Measurements from ENCODE around the gene POLN.
"Not testable (repeated sequence)": the region's sequence is repeated elsewhere in the genome, so short reads cannot be mapped to it uniquely, and the experiment has no call there.

The POLN gene

GRCh38 chr4:2284161-2284933 lies 42.4 kb upstream of the POLN start:
- H3K4me3 ChIP-seq (ENCODE audit: low read length) = no peak overlapping the region
- H3K27me3 ChIP-seq (ENCODE audit: control insufficient read depth, insufficient read depth, low read length) = no peaks in the 10 kb centered on the region
- H3K36me3 ChIP-seq (ENCODE audit: control insufficient read depth, insufficient read depth, low read length) = no peaks in the 10 kb centered on the region
- H3K4me1 ChIP-seq (ENCODE audit: control insufficient read depth, insufficient read depth, low read length) = no peaks in the 10 kb centered on the region
- no peak overlapping the region for H3K27ac ChIP-seq (ENCODE audit: low read depth, low read length)
- no peak overlapping the region for H3K9ac ChIP-seq (ENCODE audit: low read length)

- Histone ChIP-seq H3K9ac (ENCODE audit: low read length) (no peak overlapping the region), H3K36me3 (ENCODE audit: control insufficient read depth, insufficient read depth, low read length) (no peaks in the 10 kb centered on the region), H3K4me3 (ENCODE audit: low read length) (no peak overlapping the region), H3K27ac (ENCODE audit: low read depth, low read length) (no peak overlapping the region), H3K4me1 (ENCODE audit: control insufficient read depth, insufficient read depth, low read length) (no peaks in the 10 kb centered on the region), H3K27me3 (ENCODE audit: control insufficient read depth, insufficient read depth, low read length) (no peaks in the 10 kb centered on the region)
Measured at GRCh38 chr4:2283199-2283711, 41.3 kb upstream of the POLN start.

GRCh38 chr4:2281575-2282343 lies 39.8 kb upstream of the POLN start:
- no peaks in the 10 kb centered on the region for H3K36me3 ChIP-seq (ENCODE audit: control insufficient read depth, insufficient read depth, low read length)
- H3K4me1 ChIP-seq (ENCODE audit: control insufficient read depth, insufficient read depth, low read length) = no peaks in the 10 kb centered on the region
- H3K4me3 ChIP-seq (ENCODE audit: low read length) = no peak overlapping the region
- H3K9ac ChIP-seq (ENCODE audit: low read length) = no peak overlapping the region
- no peak overlapping the region for H3K27ac ChIP-seq (ENCODE audit: low read depth, low read length)
- no peaks in the 10 kb centered on the region for H3K27me3 ChIP-seq (ENCODE audit: control insufficient read depth, insufficient read depth, low read length)

- H3K9ac ChIP-seq (ENCODE audit: low read length) = no peak overlapping the region
- H3K4me1 ChIP-seq (ENCODE audit: control insufficient read depth, insufficient read depth, low read length) = no peaks in the 10 kb centered on the region
- no peak overlapping the region for H3K4me3 ChIP-seq (ENCODE audit: low read length)
- no peak overlapping the region for H3K27ac ChIP-seq (ENCODE audit: low read depth, low read length)
- no peaks in the 10 kb centered on the region for H3K27me3 ChIP-seq (ENCODE audit: control insufficient read depth, insufficient read depth, low read length)
- no peaks in the 10 kb centered on the region for H3K36me3 ChIP-seq (ENCODE audit: control insufficient read depth, insufficient read depth, low read length)
Measured at GRCh38 chr4:2280531-2281300, 38.8 kb upstream of the POLN start.

GRCh38 chr4:2277956-2278355 lies 36.0 kb upstream of the POLN start:
- no peaks in the 10 kb centered on the region for H3K36me3 ChIP-seq (ENCODE audit: control insufficient read depth, insufficient read depth, low read length)
- no peaks in the 10 kb centered on the region for H3K27me3 ChIP-seq (ENCODE audit: control insufficient read depth, insufficient read depth, low read length)
- H3K27ac ChIP-seq (ENCODE audit: low read depth, low read length) = no peak overlapping the region
- H3K4me1 ChIP-seq (ENCODE audit: control insufficient read depth, insufficient read depth, low read length) = no peaks in the 10 kb centered on the region
- no peak overlapping the region for H3K4me3 ChIP-seq (ENCODE audit: low read length)
- no peak overlapping the region for H3K9ac ChIP-seq (ENCODE audit: low read length)

GRCh38 chr4:2276581-2277325 lies 34.8 kb upstream of the POLN start:
- Histone ChIP-seq H3K4me3 (ENCODE audit: low read length) (no peak overlapping the region), H3K27ac (ENCODE audit: low read depth, low read length) (no peak overlapping the region), H3K36me3 (ENCODE audit: control insufficient read depth, insufficient read depth, low read length) (peaks cover 2% of the 10 kb centered on the region), H3K27me3 (ENCODE audit: control insufficient read depth, insufficient read depth, low read length) (no peaks in the 10 kb centered on the region), H3K9ac (ENCODE audit: low read length) (no peak overlapping the region), H3K4me1 (ENCODE audit: control insufficient read depth, insufficient read depth, low read length) (no peaks in the 10 kb centered on the region)

- Histone ChIP-seq H3K36me3 (ENCODE audit: control insufficient read depth, insufficient read depth, low read length) (peaks cover 2% of the 10 kb centered on the region), H3K4me1 (ENCODE audit: control insufficient read depth, insufficient read depth, low read length) (no peaks in the 10 kb centered on the region), H3K27ac (ENCODE audit: low read depth, low read length) (no peak overlapping the region), H3K4me3 (ENCODE audit: low read length) (no peak overlapping the region), H3K9ac (ENCODE audit: low read length) (no peak overlapping the region), H3K27me3 (ENCODE audit: control insufficient read depth, insufficient read depth, low read length) (no peaks in the 10 kb centered on the region)
Measured at GRCh38 chr4:2275546-2276251, 33.8 kb upstream of the POLN start.

- H3K27me3 ChIP-seq (ENCODE audit: control insufficient read depth, insufficient read depth, low read length); H3K36me3 ChIP-seq (ENCODE audit: control insufficient read depth, insufficient read depth, low read length); H3K9ac ChIP-seq (ENCODE audit: low read length); H3K27ac ChIP-seq (ENCODE audit: low read depth, low read length); H3K4me1 ChIP-seq (ENCODE audit: control insufficient read depth, insufficient read depth, low read length); H3K4me3 ChIP-seq (ENCODE audit: low read length): not testable (repeated sequence)
Measured at GRCh38 chr4:2275044-2275397, 33.1 kb upstream of the POLN start.

- H3K9ac ChIP-seq (ENCODE audit: low read length) = no peak overlapping the region
- H3K36me3 ChIP-seq (ENCODE audit: control insufficient read depth, insufficient read depth, low read length) = peaks cover 2% of the 10 kb centered on the region
- H3K4me3 ChIP-seq (ENCODE audit: low read length) = no peak overlapping the region
- no peaks in the 10 kb centered on the region for H3K4me1 ChIP-seq (ENCODE audit: control insufficient read depth, insufficient read depth, low read length)
- no peaks in the 10 kb centered on the region for H3K27me3 ChIP-seq (ENCODE audit: control insufficient read depth, insufficient read depth, low read length)
- H3K27ac ChIP-seq (ENCODE audit: low read depth, low read length) = no peak overlapping the region
Measured at GRCh38 chr4:2274320-2275043, 32.6 kb upstream of the POLN start.

- Histone ChIP-seq H3K4me1 (ENCODE audit: control insufficient read depth, insufficient read depth, low read length) (no peaks in the 10 kb centered on the region), H3K9ac (ENCODE audit: low read length) (no peak overlapping the region), H3K36me3 (ENCODE audit: control insufficient read depth, insufficient read depth, low read length) (peaks cover 2% of the 10 kb centered on the region), H3K27me3 (ENCODE audit: control insufficient read depth, insufficient read depth, low read length) (no peaks in the 10 kb centered on the region), H3K4me3 (ENCODE audit: low read length) (no peak overlapping the region), H3K27ac (ENCODE audit: low read depth, low read length) (no peak overlapping the region)
Measured at GRCh38 chr4:2273657-2274319, 31.9 kb upstream of the POLN start.

GRCh38 chr4:2273221-2273620 lies 31.3 kb upstream of the POLN start:
- Histone ChIP-seq H3K4me1 (ENCODE audit: control insufficient read depth, insufficient read depth, low read length) (no peaks in the 10 kb centered on the region), H3K4me3 (ENCODE audit: low read length) (no peak overlapping the region), H3K9ac (ENCODE audit: low read length) (no peak overlapping the region), H3K36me3 (ENCODE audit: control insufficient read depth, insufficient read depth, low read length) (peaks cover 2% of the 10 kb centered on the region), H3K27me3 (ENCODE audit: control insufficient read depth, insufficient read depth, low read length) (no peaks in the 10 kb centered on the region), H3K27ac (ENCODE audit: low read depth, low read length) (no peak overlapping the region)
